ENCODE measurements around the gene GATA1.

DNA sequence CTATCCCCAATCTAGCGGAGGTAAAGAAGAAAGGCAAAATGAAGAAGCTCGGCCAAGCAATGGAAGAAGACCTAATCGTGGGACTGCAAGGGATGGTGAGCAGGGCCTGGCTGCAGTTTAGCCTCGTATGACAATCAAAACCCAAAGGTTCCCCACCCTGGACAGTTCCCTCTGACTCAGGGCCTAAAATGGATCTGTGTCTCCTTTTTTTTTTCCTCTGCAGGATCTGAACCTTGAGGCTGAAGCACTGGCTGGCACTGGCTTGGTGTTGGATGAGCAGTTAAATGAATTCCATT is 16.5 kb downstream of the GATA1 start:
- TF ChIP-seq, protein P1, sequence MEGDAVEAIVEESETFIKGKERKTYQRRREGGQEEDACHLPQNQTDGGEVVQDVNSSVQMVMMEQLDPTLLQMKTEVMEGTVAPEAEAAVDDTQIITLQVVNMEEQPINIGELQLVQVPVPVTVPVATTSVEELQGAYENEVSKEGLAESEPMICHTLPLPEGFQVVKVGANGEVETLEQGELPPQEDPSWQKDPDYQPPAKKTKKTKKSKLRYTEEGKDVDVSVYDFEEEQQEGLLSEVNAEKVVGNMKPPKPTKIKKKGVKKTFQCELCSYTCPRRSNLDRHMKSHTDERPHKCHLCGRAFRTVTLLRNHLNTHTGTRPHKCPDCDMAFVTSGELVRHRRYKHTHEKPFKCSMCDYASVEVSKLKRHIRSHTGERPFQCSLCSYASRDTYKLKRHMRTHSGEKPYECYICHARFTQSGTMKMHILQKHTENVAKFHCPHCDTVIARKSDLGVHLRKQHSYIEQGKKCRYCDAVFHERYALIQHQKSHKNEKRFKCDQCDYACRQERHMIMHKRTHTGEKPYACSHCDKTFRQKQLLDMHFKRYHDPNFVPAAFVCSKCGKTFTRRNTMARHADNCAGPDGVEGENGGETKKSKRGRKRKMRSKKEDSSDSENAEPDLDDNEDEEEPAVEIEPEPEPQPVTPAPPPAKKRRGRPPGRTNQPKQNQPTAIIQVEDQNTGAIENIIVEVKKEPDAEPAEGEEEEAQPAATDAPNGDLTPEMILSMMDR (IDR thresholded peaks at IDR 0.05), result no peak
- no peak for TF ChIP-seq POLR2AphosphoS5 (IDR thresholded peaks at IDR 0.05)

Measured in breast epithelium (tissue), 3 donors.